Measurements from ENCODE around the gene MLF2.
A peak's percentile ranks its signal among the peaks of the same experiment; 100 is the strongest.
"Not testable (repeated sequence)": the region's sequence is repeated elsewhere in the genome, so short reads cannot be mapped to it uniquely, and the experiment has no call there.

The MLF2 gene

DNA sequence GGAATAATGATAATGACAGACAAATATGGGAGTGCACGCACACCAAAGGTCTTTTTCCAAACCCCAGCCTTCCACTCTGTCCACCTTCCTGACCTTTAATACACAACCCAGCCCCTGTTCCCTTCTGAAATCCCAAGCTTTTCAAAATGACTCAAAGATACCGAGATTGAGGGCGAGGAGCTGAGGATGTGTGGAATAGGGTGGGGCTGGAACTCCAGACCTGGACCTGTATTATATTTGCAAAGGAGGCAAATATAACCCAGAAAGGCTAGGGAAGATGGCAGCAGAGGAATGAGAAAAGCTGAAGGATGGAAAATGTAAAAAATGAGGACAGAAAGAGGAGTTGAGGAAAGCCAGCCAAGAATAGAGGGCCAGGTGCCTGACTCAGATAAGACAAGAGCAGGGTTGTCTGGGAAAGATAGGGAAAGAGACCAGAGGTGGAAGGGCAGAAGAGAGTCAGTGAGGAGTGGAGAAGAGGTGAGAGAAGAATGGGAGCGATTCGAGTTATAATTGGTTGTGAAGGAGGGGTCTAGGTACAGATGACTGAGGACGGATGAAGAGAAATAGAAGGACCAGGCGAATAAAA, 12.2 kb upstream of the MLF2 start:
- DNase-seq (ENCODE audit: low read depth in 3 of 3), result no peak

GRCh38 chr12:6764011-6764828, 11.3 kb upstream of the MLF2 start:
- DNase-seq (ENCODE audit: low read depth in 3 of 3), result peak in 1 of 3 donors; percentile 52

- DNase-seq (ENCODE audit: low read depth in 3 of 3), result no peak
These were observed 10.4 kb upstream of the MLF2 start for GRCh38 chr12:6763380-6763779.

- DNase-seq (ENCODE audit: low read depth in 3 of 3), result no peak
These were observed 6.8 kb upstream of the MLF2 start for GRCh38 chr12:6759741-6760140.

DNA sequence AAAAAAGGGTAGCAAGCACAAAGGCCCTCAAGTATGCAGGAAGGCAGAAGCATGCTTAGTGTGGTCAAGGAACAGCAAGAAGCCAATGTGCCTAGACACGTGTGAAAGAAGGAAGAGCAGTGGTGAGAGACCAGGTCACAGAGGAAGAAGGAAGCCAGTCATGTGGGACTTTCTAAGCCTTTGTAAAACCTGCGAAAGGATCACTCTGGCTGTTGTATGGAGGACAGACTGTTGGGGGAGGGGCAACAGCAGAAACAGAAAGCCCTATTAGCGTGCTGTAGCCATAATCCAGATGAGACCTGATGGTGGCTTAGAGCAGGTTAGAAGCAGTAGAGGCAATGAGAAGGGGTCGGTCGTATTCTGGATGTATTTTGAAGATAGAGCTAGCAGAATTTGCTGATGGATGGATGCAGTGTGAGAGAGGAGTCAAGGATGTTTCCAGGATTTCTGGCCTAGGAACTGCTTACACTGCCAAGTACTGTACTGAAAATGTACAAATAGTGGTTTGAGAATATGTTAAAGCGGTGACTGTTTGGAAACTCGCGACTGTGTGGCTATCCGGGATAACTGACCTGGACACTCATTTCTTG, 5.7 kb upstream of the MLF2 start:
- DNase-seq (ENCODE audit: low read depth in 3 of 3), result no peak

- DNase-seq (ENCODE audit: low read depth in 3 of 3), result no peak
These were observed 4.2 kb upstream of the MLF2 start for GRCh38 chr12:6757028-6757690.

- DNase-seq (ENCODE audit: low read depth in 3 of 3), result no peak
These were observed 1.5 kb upstream of the MLF2 start for GRCh38 chr12:6754411-6754810.

- no peak for DNase-seq (ENCODE audit: low read depth in 3 of 3)
These were observed 923 bp upstream of the MLF2 start for GRCh38 chr12:6753772-6754356.

DNA sequence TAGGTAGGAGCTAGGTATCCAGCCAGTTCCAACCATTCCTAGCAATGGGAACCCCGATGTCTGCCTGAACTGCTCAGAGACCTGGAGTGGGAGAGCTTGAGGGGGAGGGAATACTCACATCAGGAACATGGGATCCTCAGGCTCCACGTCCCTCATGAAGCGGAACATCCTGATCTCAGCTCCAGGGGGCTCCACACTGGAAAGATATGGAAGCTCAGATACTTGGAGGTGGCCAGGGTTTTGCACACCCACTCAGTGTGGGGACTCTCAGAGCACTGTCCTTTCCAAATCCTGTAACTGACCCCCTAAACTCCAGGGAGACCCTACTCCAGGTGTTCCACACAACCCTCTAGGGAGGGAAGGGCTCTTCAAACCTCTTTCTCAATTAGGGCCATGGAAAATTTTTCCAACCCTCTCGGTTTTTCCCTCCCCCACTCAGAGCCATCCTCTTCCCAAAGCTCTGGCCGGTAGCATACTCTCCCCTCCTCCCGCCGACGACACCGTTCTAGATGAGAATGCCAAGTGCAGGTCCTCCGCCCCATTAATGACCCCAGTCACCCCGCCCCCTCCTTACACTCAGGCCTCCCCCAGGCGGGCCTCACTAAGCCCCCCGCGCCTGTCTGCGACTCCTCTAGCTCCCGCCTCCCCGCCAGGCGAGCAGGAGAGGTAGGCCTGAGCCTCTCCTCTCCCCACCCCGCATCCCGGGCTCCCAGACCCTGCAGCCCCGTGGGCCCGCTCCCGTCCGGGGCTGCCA, 597 bp downstream of the MLF2 start:
- no peak for DNase-seq (ENCODE audit: low read depth in 3 of 3)

DNA sequence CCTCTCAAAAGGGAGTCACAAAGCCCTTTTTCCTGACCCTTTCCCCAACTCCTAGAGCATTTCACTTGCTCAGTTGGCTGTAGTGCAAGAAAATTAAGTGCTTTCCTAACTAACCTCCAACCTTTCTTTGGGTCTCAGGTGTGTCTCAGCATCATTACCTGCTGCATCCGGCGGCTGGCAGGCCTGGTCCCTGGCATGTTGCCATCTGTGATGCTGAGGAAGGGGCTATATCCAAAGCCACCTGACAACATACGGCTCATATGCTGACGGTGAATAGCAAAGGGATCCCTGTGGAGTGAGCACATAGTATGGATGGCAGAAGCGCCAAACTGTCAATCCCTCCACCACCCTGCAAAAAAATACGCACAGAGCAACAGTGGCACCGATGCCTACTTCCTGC, 1.2 kb downstream of the MLF2 start:
- DNase-seq (ENCODE audit: low read depth in 3 of 3), result no peak

DNA sequence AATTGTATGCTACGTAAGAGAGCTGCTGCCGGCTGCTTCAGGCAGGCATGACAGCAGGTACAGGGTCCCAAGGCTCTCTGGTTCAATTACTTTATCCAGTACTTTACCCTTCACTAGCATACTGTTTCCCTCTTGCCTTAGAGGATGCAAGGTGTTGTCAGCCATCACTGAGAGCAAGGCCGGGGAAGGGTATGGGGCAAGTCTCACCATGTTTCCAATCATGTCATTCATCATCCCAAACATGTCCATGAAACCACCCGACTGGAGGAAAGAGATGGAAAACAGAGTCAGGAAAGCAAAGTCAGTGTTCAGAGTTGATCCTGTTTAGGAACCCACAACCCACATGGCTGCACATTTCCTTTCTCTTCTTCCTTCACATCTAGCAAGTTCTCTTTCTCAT, 2.4 kb downstream of the MLF2 start:
- DNase-seq (ENCODE audit: low read depth in 3 of 3), result no peak

GRCh38 chr12:6748761-6749160, 4.2 kb downstream of the MLF2 start:
- DNase-seq (ENCODE audit: low read depth in 3 of 3), result no peak

GRCh38 chr12:6747216-6747615, 5.7 kb downstream of the MLF2 start:
- no peak for DNase-seq (ENCODE audit: low read depth in 3 of 3)

- no peak for DNase-seq (ENCODE audit: low read depth in 3 of 3)
These were observed 7.0 kb downstream of the MLF2 start for GRCh38 chr12:6745741-6746525.

DNA sequence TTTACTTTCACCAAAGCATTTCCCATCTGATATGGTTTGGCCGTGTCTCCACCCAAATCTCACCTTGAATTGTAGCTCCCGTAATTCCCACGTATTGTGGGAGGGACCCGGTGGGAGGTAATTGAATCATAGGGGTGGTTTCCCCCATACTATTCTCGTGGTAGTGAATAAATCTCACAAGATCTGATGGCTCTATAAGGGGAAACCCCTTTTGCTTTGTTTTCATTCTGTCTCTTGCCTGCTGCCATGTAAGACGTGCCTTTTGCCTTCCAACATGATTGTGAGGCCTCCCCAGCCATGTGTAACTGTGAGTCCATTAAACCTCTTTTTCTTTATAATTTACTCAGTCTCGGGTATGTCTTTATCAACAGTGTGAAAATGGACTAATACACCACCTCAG, 9.6 kb downstream of the MLF2 start:
- DNase-seq (ENCODE audit: low read depth in 3 of 3), result not testable (repeated sequence)

DNA sequence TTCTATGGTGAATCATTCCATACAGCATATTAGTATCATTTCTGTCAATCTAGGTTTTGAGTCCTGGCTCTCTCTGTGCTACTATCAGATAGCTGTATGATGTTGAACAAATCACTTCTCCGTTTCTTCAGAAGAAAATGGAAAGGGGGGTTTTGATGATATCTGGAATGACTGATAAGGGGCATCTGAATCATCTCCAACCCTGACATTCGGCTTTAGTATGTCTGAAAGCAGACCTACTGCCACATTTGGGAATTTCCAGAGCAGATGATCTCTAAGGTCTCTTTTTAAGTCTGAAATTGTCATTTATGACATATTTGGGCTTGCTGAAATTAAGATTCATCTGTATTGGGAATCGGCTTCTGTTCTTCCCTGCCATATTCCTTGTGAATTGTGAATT, 10.1 kb downstream of the MLF2 start:
- no peak for DNase-seq (ENCODE audit: low read depth in 3 of 3)

DNA sequence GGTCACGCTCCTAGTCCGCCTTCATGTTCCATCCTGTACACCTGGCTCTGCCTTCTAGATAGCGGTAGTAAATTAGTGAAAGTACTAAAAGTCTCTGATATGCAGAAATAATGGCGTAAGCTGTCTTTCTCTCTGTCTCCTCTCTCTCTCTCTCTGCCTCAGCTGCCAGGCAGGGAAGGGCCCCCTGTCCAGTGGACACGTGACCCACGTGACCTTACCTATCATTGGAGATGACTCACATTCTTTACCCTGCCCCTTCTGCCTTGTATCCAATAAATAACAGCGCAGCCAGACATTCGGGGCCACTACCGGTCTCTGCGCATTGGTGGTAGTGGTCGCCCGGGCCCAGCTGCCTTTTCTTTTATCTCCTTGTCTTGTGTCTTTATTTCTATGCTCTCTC, 10.9 kb downstream of the MLF2 start:
- not testable (repeated sequence) for DNase-seq (ENCODE audit: low read depth in 3 of 3)

GRCh38 chr12:6736754-6737153, 16.2 kb downstream of the MLF2 start:
- no peak for DNase-seq (ENCODE audit: low read depth in 3 of 3)

- no peak for DNase-seq (ENCODE audit: low read depth in 3 of 3)
These were observed 17.3 kb downstream of the MLF2 start for GRCh38 chr12:6735448-6736191.
